ENCODE results near the gene THRAP3. TPM values are rescaled to one million over a fixed set of nuclear protein-coding genes. Genes with fewer than 3 reads are reported as not detected.

Gene THRAP3
- polyA plus RNA-seq, 1 of the 3 experiments (the other 2 are of a cell fraction): 33.7 TPM

DNA sequence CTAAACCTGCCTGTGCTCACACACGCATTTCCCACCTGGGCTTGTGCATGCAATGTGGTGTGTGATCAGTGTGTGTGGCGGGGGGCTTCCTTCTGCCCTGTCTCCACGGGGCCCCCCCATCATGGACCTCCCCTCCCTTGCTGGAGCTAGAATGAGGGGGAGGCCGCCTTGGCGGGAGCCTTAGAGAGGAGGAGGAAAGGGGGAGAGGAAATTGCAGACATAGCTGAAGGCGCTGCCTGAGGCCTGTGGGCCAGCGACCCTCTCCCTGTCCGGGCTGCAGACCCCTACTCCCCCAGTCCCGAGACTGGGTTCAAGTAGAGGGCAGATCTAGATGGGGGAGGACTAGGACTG, 100.1 kb downstream of the THRAP3 start (continued):
- no peak for TF ChIP-seq POLR2AphosphoS5 (IDR thresholded peaks at IDR 0.05; ENCODE audit: low read depth, low read length)

GRCh38 chr1:36326499-36326898, 102.3 kb downstream of the THRAP3 start:
- no peaks in the 10 kb centered on the region for H3K9me2 ChIP-seq
- H4K20me1 ChIP-seq (ENCODE audit: insufficient read depth): 0 out of 2 replicates have a peak, but pooled peaks cover under 1% of the 10 kb centered on the region
- H3K4me1 ChIP-seq (ENCODE audit: control insufficient read depth in 1 of 2, insufficient read depth in 2 of 2, low read depth in 1 of 2, low read length in 1 of 2): peaks cover 9 to 18% of the 10 kb centered on the region in 2 experiments; a peak in 1 of 4 replicates
- no peak overlapping the region for H2AFZ ChIP-seq (ENCODE audit: low read depth)
- no peak for DNase-seq
- ChIA-PET CTCF (interaction anchor here (1.0 to 5.7 kb wide), 3 partner anchors 8 to 43 kb away, joined by 3 to 29 read pairs (median 3); no protein-coding TSS in a partner anchor), POLR2A (no interaction called here)
- H3K36me3 ChIP-seq (replicated peaks in 1 of 2; ENCODE audit: control insufficient read depth in 1 of 2, insufficient read depth in 2 of 2, low read length in 1 of 2): no peaks in the 10 kb centered on the region
- peaks cover 18% of the 10 kb centered on the region; the same call in 1 of the 2 replicates for H3K79me2 ChIP-seq (ENCODE audit: insufficient read depth)
- no peaks in the 10 kb centered on the region for H3K9me3 ChIP-seq
- no peaks in the 10 kb centered on the region for H3F3A ChIP-seq (replicated peaks; ENCODE audit: insufficient read depth)
- TF ChIP-seq, protein P1, sequence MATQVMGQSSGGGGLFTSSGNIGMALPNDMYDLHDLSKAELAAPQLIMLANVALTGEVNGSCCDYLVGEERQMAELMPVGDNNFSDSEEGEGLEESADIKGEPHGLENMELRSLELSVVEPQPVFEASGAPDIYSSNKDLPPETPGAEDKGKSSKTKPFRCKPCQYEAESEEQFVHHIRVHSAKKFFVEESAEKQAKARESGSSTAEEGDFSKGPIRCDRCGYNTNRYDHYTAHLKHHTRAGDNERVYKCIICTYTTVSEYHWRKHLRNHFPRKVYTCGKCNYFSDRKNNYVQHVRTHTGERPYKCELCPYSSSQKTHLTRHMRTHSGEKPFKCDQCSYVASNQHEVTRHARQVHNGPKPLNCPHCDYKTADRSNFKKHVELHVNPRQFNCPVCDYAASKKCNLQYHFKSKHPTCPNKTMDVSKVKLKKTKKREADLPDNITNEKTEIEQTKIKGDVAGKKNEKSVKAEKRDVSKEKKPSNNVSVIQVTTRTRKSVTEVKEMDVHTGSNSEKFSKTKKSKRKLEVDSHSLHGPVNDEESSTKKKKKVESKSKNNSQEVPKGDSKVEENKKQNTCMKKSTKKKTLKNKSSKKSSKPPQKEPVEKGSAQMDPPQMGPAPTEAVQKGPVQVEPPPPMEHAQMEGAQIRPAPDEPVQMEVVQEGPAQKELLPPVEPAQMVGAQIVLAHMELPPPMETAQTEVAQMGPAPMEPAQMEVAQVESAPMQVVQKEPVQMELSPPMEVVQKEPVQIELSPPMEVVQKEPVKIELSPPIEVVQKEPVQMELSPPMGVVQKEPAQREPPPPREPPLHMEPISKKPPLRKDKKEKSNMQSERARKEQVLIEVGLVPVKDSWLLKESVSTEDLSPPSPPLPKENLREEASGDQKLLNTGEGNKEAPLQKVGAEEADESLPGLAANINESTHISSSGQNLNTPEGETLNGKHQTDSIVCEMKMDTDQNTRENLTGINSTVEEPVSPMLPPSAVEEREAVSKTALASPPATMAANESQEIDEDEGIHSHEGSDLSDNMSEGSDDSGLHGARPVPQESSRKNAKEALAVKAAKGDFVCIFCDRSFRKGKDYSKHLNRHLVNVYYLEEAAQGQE (IDR thresholded peaks at IDR 0.05; ENCODE audit: low read depth, low read length): no peak
- TF ChIP-seq TCF12 (IDR thresholded peaks at IDR 0.05) (no peak), EZH2phosphoT487 (IDR thresholded peaks at IDR 0.05; ENCODE audit: borderline replicate concordance, low read depth) (no peak), MXI1 (IDR thresholded peaks at IDR 0.05; ENCODE audit: low read depth, low read length) (no peak), NFIC (IDR thresholded peaks at IDR 0.05; ENCODE audit: borderline replicate concordance) (no peak), MEF2A (IDR thresholded peaks at IDR 0.05; ENCODE audit: borderline replicate concordance, low read depth) (no peak), RCOR1 (IDR thresholded peaks at IDR 0.05; ENCODE audit: low read length) (no peak), NRF1 (IDR thresholded peaks at IDR 0.05; ENCODE audit: low read depth, low read length) (no peak), PBX3 (IDR thresholded peaks at IDR 0.05) (no peak), FOXJ3 (CRISPR knock-in tag; IDR thresholded peaks at IDR 0.05) (no peak), EP300 (IDR thresholded peaks at IDR 0.05; ENCODE audit: borderline replicate concordance in 1 of 2, low read depth in 1 of 2, low read length in 1 of 2) (no peak), GATA2 (CRISPR knock-in tag; IDR thresholded peaks at IDR 0.05) (no peak), JUND (IDR thresholded peaks at IDR 0.05) (no peak), IRF3 (IDR thresholded peaks at IDR 0.05; ENCODE audit: low read depth, low read length) (no peak), YY1 (IDR thresholded peaks at IDR 0.05; ENCODE audit: low read depth) (no peak), FOXM1 (IDR thresholded peaks at IDR 0.05; ENCODE audit: low read depth) (no peak), USF1 (IDR thresholded peaks at IDR 0.05; ENCODE audit: borderline replicate concordance, low read depth) (no peak)
- TF ChIP-seq, protein P2, sequence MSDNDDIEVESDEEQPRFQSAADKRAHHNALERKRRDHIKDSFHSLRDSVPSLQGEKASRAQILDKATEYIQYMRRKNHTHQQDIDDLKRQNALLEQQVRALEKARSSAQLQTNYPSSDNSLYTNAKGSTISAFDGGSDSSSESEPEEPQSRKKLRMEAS (IDR thresholded peaks at IDR 0.05; ENCODE audit: low read depth): no peak
- TF ChIP-seq, protein P3, sequence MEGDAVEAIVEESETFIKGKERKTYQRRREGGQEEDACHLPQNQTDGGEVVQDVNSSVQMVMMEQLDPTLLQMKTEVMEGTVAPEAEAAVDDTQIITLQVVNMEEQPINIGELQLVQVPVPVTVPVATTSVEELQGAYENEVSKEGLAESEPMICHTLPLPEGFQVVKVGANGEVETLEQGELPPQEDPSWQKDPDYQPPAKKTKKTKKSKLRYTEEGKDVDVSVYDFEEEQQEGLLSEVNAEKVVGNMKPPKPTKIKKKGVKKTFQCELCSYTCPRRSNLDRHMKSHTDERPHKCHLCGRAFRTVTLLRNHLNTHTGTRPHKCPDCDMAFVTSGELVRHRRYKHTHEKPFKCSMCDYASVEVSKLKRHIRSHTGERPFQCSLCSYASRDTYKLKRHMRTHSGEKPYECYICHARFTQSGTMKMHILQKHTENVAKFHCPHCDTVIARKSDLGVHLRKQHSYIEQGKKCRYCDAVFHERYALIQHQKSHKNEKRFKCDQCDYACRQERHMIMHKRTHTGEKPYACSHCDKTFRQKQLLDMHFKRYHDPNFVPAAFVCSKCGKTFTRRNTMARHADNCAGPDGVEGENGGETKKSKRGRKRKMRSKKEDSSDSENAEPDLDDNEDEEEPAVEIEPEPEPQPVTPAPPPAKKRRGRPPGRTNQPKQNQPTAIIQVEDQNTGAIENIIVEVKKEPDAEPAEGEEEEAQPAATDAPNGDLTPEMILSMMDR (IDR thresholded peaks at IDR 0.05): no peak
- H3K4me3 ChIP-seq (ENCODE audit: low read depth in 2 of 2, low read length in 1 of 2): no peak overlapping the region
- H3K9ac ChIP-seq: no peak overlapping the region
- H3K27ac ChIP-seq (ENCODE audit: low read depth in 2 of 2, low read length in 1 of 2): no peak overlapping the region
- no peaks in the 10 kb centered on the region for H3K27me3 ChIP-seq (ENCODE audit: insufficient read depth)
- 96% methylated on average over 4 of the region's 6 CpGs for WGBS (ENCODE audit: low lambda C conversion rate)
- H3K4me2 ChIP-seq: no peak overlapping the region
